DOHH2 (cell line): ENCODE data around the gene USP31.

ENCODE experiments used
- H3F3A ChIP-seq: fragments of 200-600 bp; sonication (generic), shearing (Covaris generic); 2 replicates; pipeline ENCODE4 v1.6.0; 2016; ENCODE audit warnings: antibody characterized with exemption, mild to moderate bottlenecking; ENCODE audit not compliant: control insufficient read depth, insufficient read depth
- H3K27ac ChIP-seq: fragments of 200-600 bp; sonication (generic); 2 replicates; pipeline ENCODE4 v1.5.1; 2014; ENCODE audit warnings: low read depth, mild to moderate bottlenecking, low read length, moderate library complexity
- H3K27me3 ChIP-seq: fragments of 200-600 bp; sonication (generic); 2 replicates; pipeline ENCODE4 v1.6.1; 2014; ENCODE audit warnings: mild to moderate bottlenecking, low read length, mixed read lengths; ENCODE audit not compliant: control insufficient read depth
- H3K36me3 ChIP-seq: fragments of 200-600 bp; sonication (generic); 2 replicates; pipeline ENCODE4 v1.6.1; 2014; ENCODE audit warnings: mild to moderate bottlenecking, low read length, moderate library complexity, mixed read lengths; ENCODE audit not compliant: control insufficient read depth
- H3K4me1 ChIP-seq: fragments of 200-600 bp; sonication (generic); 2 replicates; pipeline ENCODE4 v1.6.1; 2014; ENCODE audit warnings: mild to moderate bottlenecking, low read length, mixed read lengths; ENCODE audit not compliant: control insufficient read depth
- H3K4me2 ChIP-seq: fragments of 200-600 bp; sonication (generic); 2 replicates; pipeline ENCODE4 v1.6.0; 2014; ENCODE audit warnings: mild to moderate bottlenecking, low read length, moderate library complexity
- H3K4me3 ChIP-seq: fragments of 200-600 bp; sonication (generic); 2 replicates; pipeline ENCODE4 v1.5.1; 2014; ENCODE audit warnings: mild to moderate bottlenecking, low read length, mixed read lengths
- H3K79me2 ChIP-seq: fragments of 200-600 bp; sonication (generic); 2 replicates; pipeline ENCODE4 v1.6.1; 2014; ENCODE audit warnings: mild to moderate bottlenecking, low read length, mixed read lengths; ENCODE audit not compliant: control insufficient read depth
- H3K9me2 ChIP-seq: fragments of 200-600 bp; sonication (generic); replicated peaks from 2 replicates; pipeline ENCODE4 v1.6.1; 2014; ENCODE audit warnings: mild to moderate bottlenecking, low read length, mixed read lengths; ENCODE audit not compliant: control insufficient read depth
- H3K9me3 ChIP-seq: fragments of 200-600 bp; sonication (generic); 2 replicates; pipeline ENCODE4 v1.6.1; 2014; ENCODE audit warnings: antibody characterized with exemption, low read length, mixed read lengths; ENCODE audit not compliant: control insufficient read depth, insufficient read depth
- H4K20me1 ChIP-seq: fragments of 200-600 bp; sonication (generic); 2 replicates; pipeline ENCODE4 v1.6.0; 2014; ENCODE audit warnings: low read depth, mild to moderate bottlenecking, antibody characterized with exemption, low read length, moderate library complexity; ENCODE audit not compliant: control insufficient read depth, insufficient read depth
- EZH2phosphoT487 ChIP-seq: fragments of 200-600 bp; sonication (generic); IDR thresholded peaks from 2 replicates; pipeline ENCODE4 v1.6.1; 2017; ENCODE audit warnings: borderline replicate concordance, mild to moderate bottlenecking, antibody characterized with exemption, low read length, moderate library complexity, mixed read lengths
- TF ChIP-seq, protein P1 (sequence below): fragments of 200-600 bp; sonication (generic); IDR thresholded peaks from one replicate; pipeline ENCODE4 v1.5.1; 2014; ENCODE audit warnings: antibody characterized with exemption, mild to moderate bottlenecking, low read depth, low read length; ENCODE audit not compliant: poor library complexity, severe bottlenecking

Gene USP31

DNA sequence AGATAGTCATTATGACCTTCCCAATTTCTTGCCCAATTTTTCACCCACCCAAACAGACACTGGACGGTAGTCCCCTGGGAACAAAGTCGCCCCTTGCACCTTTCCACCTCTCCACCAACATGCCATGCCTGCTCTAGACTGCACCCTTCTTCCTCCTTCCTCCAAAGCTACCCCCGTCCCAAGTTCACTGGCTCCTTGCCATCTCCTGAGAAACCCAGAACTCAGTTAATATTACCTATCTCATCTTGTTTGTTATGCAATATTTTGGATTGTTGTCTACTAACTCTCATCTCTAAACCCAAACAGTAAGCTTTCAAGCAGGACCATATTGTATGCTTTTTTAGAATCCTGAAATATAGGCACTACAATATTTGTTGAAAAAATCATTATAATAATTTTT, 63.3 kb downstream of the USP31 start:
- Histone ChIP-seq H3K27me3 (no peaks in the 10 kb centered on the region), H3K4me1 (no peaks in the 10 kb centered on the region), H3K79me2 (no peaks in the 10 kb centered on the region), H3K9me3 (no peaks in the 10 kb centered on the region), H3K9me2 (no peaks in the 10 kb centered on the region), H3K4me3 (no peak overlapping the region), H3K36me3 (peaks cover 21% of the 10 kb centered on the region), H3K27ac (no peak overlapping the region), H3F3A (no peaks in the 10 kb centered on the region), H4K20me1 (no peaks in the 10 kb centered on the region), H3K4me2 (no peak overlapping the region)
- TF ChIP-seq EZH2phosphoT487: no peak
- TF ChIP-seq, protein P1, sequence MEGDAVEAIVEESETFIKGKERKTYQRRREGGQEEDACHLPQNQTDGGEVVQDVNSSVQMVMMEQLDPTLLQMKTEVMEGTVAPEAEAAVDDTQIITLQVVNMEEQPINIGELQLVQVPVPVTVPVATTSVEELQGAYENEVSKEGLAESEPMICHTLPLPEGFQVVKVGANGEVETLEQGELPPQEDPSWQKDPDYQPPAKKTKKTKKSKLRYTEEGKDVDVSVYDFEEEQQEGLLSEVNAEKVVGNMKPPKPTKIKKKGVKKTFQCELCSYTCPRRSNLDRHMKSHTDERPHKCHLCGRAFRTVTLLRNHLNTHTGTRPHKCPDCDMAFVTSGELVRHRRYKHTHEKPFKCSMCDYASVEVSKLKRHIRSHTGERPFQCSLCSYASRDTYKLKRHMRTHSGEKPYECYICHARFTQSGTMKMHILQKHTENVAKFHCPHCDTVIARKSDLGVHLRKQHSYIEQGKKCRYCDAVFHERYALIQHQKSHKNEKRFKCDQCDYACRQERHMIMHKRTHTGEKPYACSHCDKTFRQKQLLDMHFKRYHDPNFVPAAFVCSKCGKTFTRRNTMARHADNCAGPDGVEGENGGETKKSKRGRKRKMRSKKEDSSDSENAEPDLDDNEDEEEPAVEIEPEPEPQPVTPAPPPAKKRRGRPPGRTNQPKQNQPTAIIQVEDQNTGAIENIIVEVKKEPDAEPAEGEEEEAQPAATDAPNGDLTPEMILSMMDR: no peak

DNA sequence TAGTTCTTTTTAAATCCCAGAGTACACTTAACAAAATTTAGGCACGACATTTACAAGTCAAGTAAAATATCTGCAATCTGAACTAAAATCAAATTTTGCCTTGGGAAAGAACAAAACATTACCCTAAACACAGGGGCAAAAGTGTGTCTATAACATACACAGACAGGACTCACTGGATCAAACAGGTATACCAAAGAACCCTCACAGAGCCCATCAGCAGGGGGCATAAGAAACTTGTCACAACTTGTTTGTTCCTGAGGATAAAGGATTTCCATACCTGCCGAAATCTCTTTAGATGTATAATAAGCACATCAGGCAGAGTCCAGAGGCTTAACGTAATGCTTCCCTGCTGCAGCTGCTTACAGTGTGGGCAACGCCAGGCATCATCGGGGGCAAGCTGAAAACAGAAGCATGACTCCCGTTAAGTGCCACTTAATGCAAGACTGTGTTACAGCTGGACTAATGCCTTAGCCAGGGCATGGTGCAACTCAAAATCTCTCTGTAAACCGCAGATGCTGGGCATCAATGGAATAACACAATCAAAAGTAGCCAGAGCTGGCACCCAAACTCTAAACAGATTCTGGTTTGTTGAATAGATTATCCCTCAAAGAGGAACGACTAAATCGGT, 67.0 kb downstream of the USP31 start:
- no peaks in the 10 kb centered on the region for H3K9me3 ChIP-seq
- H3K27me3 ChIP-seq: no peaks in the 10 kb centered on the region
- no peak overlapping the region for H3K4me3 ChIP-seq
- no peak overlapping the region for H3K4me2 ChIP-seq
- no peaks in the 10 kb centered on the region for H4K20me1 ChIP-seq
- no peaks in the 10 kb centered on the region for H3K79me2 ChIP-seq
- no peaks in the 10 kb centered on the region for H3F3A ChIP-seq
- H3K9me2 ChIP-seq: no peaks in the 10 kb centered on the region
- peaks cover 22% of the 10 kb centered on the region for H3K36me3 ChIP-seq
- no peaks in the 10 kb centered on the region for H3K4me1 ChIP-seq
- H3K27ac ChIP-seq: no peak overlapping the region
- TF ChIP-seq EZH2phosphoT487: no peak
- TF ChIP-seq, protein P1: no peak

DNA sequence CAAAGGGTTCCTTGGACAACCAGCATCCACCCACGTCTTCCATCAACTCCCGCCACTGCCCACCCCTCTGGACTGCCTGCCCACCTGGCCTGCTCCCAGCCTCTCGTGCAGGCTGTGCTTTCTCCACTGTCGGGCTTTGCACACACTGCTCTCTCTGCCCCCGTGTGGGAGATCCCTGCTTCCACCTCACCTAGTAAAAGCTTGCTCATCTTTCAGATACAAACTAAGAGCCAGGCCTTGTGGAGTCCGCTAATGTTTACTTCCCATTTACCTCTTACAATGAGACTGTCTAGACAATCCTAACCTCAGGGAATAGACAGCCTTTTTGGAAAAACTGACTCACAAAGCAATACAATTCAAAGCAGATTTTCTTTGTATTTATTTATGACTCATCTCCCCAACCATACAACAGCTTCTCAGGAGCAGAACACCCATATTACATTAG, 67.6 kb downstream of the USP31 start:
- Histone ChIP-seq H3K4me3 (no peak overlapping the region), H3F3A (no peaks in the 10 kb centered on the region), H3K4me2 (no peak overlapping the region), H3K27me3 (no peaks in the 10 kb centered on the region), H3K27ac (no peak overlapping the region), H4K20me1 (no peaks in the 10 kb centered on the region), H3K9me3 (no peaks in the 10 kb centered on the region), H3K36me3 (peaks cover 22% of the 10 kb centered on the region), H3K79me2 (no peaks in the 10 kb centered on the region), H3K9me2 (no peaks in the 10 kb centered on the region), H3K4me1 (no peaks in the 10 kb centered on the region)
- TF ChIP-seq, protein P1: no peak
- TF ChIP-seq EZH2phosphoT487: no peak
